K562 (cell line): ENCODE results near the gene NPM1. TPM values are rescaled to one million over a fixed set of nuclear protein-coding genes. Genes with fewer than 3 reads are reported as not detected.

Experiments
- BRF1 ChIP-seq: IDR thresholded peaks from 3 replicates; pipeline ENCODE4 v1.6.1; 2011; ENCODE audit warnings: borderline replicate concordance, mild to moderate bottlenecking; ENCODE audit not compliant: insufficient read length; ENCODE audit errors: extremely low read depth
- C11orf30 ChIP-seq: fragments of 450-650 bp; IDR thresholded peaks from 2 replicates; pipeline ENCODE4 v1.6.1; 2016; ENCODE audit warnings: low read depth, mild to moderate bottlenecking
- E2F3 ChIP-seq: fragments of 250-450 bp; sonication (Bioruptor Pico); IDR thresholded peaks from 2 replicates; pipeline ENCODE4 v1.4.0; 2020; ENCODE audit warnings: mild to moderate bottlenecking
- ELK1 ChIP-seq: sonication (generic); formaldehyde crosslinking; IDR thresholded peaks from 2 replicates; pipeline ENCODE4 v1.8.1; 2022; ENCODE audit warnings: missing genetic modification reagents
- EP400 ChIP-seq: fragments of 450-650 bp; IDR thresholded peaks from 2 replicates; pipeline ENCODE4 v1.6.1; 2017; ENCODE audit warnings: antibody characterized with exemption, mild to moderate bottlenecking, moderate library complexity
- ETS2 ChIP-seq: IDR thresholded peaks from 2 replicates; pipeline ENCODE4 v1.6.1; 2016; ENCODE audit warnings: borderline replicate concordance, missing genetic modification characterization, mild to moderate bottlenecking, moderate library complexity, missing compliant biosample characterization; ENCODE audit not compliant: poor library complexity, severe bottlenecking
- GMEB1 ChIP-seq: fragments of 250-450 bp; sonication (Bioruptor Pico); IDR thresholded peaks from 2 replicates; pipeline ENCODE4 v1.4.0; 2020; ENCODE audit warnings: mild to moderate bottlenecking
- LCOR ChIP-seq: sonication (generic); formaldehyde crosslinking; IDR thresholded peaks from 2 replicates; pipeline ENCODE4 v1.8.0; 2022; ENCODE audit warnings: mild to moderate bottlenecking, missing genetic modification reagents
- SUPT5H ChIP-seq: fragments of 450-650 bp; IDR thresholded peaks from 2 replicates; pipeline ENCODE4 v1.6.1; 2016
- ZNF224 ChIP-seq: sonication (generic); formaldehyde crosslinking; IDR thresholded peaks from 2 replicates; pipeline ENCODE4 v1.8.0; 2022; ENCODE audit warnings: mild to moderate bottlenecking, missing genetic modification reagents
- ZNF395 ChIP-seq: fragments of 200-800 bp; sonication (Bioruptor generic); IDR thresholded peaks from 2 replicates; pipeline ENCODE4 v1.6.1; 2017; ENCODE audit warnings: missing genetic modification characterization, missing compliant biosample characterization
- polyA plus RNA-seq, 8 experiments: library from polyadenylated mRNA; depleted of rRNA in 4 of 8; stranded (reverse) in 5 of 8; unstranded in 3 of 8; fragments of >200 nt; fragmentation: Nextera tagmentation in 2 of 8; fragmentation: Illumina TruSeq in 1 of 8; extraction: Ambion mirVana in 2 of 8; extraction: Trizol in 1 of 8; gene quantifications; 2 replicates each; pipeline versions ENCODE4 v1.2.1 to v1.2.3, GENCODE V29; 2011 to 2014; ENCODE audit warnings: inconsistent platforms in 1 of 8, missing spikeins in 1 of 8
- total RNA-seq, 7 experiments: library from RNA; depleted of rRNA in 6 of 7; stranded (reverse); fragments of >200 nt in 6 of 7; fragmentation: Illumina TruSeq in 2 of 7; extraction: Trizol in 2 of 7; gene quantifications; 2 replicates each; pipeline versions ENCODE4 v1.2.1 to v1.2.3, GENCODE V29; 2011 to 2021; ENCODE audit warnings: low replicate concordance in 1 of 7
- TF ChIP-seq, protein P1 (sequence below): fragments of 450-650 bp; IDR thresholded peaks from 2 replicates; pipeline ENCODE4 v1.6.1; 2016; ENCODE audit warnings: mild to moderate bottlenecking, moderate library complexity

NPM1 gene
- total and polyA plus RNA-seq, 9 of the 15 experiments (the other 6 are each of a cell fraction or from before 2014, with no cell fraction given): 2,438 to 6,909 (median 5,639) TPM

DNA sequence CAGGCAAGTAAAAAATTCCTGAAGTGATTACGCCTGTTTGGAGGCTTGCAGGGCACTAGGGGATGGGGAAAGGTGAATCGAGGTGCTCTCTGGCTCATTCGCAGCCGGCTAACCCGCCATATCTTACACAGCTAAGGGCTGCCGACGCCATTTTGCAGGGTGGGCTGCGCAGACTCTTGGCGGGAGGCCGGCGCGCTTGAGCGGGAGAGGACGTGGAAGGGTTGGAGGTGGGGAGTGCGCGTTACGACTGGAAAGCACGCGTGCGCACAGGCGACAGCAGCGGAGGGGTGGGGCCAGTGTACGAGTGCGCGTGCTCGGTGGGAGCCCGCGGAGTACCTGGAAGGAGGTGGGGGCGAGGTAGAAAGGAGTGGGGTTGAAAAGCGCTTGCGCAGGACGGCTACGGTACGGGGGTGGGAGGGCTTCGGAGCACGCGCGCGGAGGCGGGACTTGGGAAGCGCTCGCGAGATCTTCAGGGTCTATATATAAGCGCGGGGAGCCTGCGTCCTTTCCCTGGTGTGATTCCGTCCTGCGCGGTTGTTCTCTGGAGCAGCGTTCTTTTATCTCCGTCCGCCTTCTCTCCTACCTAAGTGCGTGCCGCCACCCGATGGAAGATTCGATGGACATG is at the start of gene NPM1 (continued):
- TF ChIP-seq, protein P1, sequence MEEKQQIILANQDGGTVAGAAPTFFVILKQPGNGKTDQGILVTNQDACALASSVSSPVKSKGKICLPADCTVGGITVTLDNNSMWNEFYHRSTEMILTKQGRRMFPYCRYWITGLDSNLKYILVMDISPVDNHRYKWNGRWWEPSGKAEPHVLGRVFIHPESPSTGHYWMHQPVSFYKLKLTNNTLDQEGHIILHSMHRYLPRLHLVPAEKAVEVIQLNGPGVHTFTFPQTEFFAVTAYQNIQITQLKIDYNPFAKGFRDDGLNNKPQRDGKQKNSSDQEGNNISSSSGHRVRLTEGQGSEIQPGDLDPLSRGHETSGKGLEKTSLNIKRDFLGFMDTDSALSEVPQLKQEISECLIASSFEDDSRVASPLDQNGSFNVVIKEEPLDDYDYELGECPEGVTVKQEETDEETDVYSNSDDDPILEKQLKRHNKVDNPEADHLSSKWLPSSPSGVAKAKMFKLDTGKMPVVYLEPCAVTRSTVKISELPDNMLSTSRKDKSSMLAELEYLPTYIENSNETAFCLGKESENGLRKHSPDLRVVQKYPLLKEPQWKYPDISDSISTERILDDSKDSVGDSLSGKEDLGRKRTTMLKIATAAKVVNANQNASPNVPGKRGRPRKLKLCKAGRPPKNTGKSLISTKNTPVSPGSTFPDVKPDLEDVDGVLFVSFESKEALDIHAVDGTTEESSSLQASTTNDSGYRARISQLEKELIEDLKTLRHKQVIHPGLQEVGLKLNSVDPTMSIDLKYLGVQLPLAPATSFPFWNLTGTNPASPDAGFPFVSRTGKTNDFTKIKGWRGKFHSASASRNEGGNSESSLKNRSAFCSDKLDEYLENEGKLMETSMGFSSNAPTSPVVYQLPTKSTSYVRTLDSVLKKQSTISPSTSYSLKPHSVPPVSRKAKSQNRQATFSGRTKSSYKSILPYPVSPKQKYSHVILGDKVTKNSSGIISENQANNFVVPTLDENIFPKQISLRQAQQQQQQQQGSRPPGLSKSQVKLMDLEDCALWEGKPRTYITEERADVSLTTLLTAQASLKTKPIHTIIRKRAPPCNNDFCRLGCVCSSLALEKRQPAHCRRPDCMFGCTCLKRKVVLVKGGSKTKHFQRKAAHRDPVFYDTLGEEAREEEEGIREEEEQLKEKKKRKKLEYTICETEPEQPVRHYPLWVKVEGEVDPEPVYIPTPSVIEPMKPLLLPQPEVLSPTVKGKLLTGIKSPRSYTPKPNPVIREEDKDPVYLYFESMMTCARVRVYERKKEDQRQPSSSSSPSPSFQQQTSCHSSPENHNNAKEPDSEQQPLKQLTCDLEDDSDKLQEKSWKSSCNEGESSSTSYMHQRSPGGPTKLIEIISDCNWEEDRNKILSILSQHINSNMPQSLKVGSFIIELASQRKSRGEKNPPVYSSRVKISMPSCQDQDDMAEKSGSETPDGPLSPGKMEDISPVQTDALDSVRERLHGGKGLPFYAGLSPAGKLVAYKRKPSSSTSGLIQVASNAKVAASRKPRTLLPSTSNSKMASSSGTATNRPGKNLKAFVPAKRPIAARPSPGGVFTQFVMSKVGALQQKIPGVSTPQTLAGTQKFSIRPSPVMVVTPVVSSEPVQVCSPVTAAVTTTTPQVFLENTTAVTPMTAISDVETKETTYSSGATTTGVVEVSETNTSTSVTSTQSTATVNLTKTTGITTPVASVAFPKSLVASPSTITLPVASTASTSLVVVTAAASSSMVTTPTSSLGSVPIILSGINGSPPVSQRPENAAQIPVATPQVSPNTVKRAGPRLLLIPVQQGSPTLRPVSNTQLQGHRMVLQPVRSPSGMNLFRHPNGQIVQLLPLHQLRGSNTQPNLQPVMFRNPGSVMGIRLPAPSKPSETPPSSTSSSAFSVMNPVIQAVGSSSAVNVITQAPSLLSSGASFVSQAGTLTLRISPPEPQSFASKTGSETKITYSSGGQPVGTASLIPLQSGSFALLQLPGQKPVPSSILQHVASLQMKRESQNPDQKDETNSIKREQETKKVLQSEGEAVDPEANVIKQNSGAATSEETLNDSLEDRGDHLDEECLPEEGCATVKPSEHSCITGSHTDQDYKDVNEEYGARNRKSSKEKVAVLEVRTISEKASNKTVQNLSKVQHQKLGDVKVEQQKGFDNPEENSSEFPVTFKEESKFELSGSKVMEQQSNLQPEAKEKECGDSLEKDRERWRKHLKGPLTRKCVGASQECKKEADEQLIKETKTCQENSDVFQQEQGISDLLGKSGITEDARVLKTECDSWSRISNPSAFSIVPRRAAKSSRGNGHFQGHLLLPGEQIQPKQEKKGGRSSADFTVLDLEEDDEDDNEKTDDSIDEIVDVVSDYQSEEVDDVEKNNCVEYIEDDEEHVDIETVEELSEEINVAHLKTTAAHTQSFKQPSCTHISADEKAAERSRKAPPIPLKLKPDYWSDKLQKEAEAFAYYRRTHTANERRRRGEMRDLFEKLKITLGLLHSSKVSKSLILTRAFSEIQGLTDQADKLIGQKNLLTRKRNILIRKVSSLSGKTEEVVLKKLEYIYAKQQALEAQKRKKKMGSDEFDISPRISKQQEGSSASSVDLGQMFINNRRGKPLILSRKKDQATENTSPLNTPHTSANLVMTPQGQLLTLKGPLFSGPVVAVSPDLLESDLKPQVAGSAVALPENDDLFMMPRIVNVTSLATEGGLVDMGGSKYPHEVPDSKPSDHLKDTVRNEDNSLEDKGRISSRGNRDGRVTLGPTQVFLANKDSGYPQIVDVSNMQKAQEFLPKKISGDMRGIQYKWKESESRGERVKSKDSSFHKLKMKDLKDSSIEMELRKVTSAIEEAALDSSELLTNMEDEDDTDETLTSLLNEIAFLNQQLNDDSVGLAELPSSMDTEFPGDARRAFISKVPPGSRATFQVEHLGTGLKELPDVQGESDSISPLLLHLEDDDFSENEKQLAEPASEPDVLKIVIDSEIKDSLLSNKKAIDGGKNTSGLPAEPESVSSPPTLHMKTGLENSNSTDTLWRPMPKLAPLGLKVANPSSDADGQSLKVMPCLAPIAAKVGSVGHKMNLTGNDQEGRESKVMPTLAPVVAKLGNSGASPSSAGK: peak; percentile 62; the same call in 1 of the 2 replicates
- TF ChIP-seq ETS2: no peak
- peak; percentile 97 for TF ChIP-seq E2F3 (CRISPR knock-in tag)
- TF ChIP-seq LCOR (CRISPR knock-in tag): 0 out of 2 replicates have a peak, but pooled peaks have one; percentile 40
- peak; percentile 88 for TF ChIP-seq EP400
- 0 out of 2 replicates have a peak, but pooled peaks have one; percentile 41 for TF ChIP-seq ZNF224 (CRISPR knock-in tag)
- TF ChIP-seq C11orf30: no peak; the same call in 1 of the 2 replicates
- peak; percentile 59 for TF ChIP-seq GMEB1
- no peak for TF ChIP-seq BRF1
- peak; percentile 99 for TF ChIP-seq SUPT5H
- no peak for TF ChIP-seq ELK1 (CRISPR knock-in tag)
- no peak for TF ChIP-seq ZNF395
